ENCODE measurements around the gene CSGALNACT2. TPM values are rescaled to one million over a fixed set of nuclear protein-coding genes. Genes with fewer than 3 reads are reported as not detected.

CSGALNACT2 gene
- total and polyA plus RNA-seq, 10 of the 15 experiments (the other 5 are each of a cell fraction or from before 2014, with no cell fraction given), result 2.5 to 12.6 (median 8.7) TPM

- POLR2A ChIA-PET, result no interaction called here
Measured at GRCh38 chr10:43167498-43167889, 29.2 kb downstream of the CSGALNACT2 start.

More at GRCh38 chr10:43167498-43167889, 29.2 kb downstream of the CSGALNACT2 start:
- RAD21 ChIA-PET (ENCODE audit: unreplicated experiment), result no interaction called here
- DNase-seq (ENCODE audit: low read depth, low spot score) (no peak), FAIRE-seq (no peak), ATAC-seq (no peak)
- in situ Hi-C loops (cut with MboI) (loop anchor here (25.0 kb wide), 1 partner anchor 1795 kb away; the partner anchor contains the start of gene RASSF4), intact Hi-C loops (cut with micrococcal nuclease; ENCODE audit: unreplicated experiment) (no loop called here)
- Histone ChIP-seq H3K79me2 (ENCODE audit: control insufficient read depth, insufficient read depth, low read length) (no peaks in the 10 kb centered on the region), H3K4me2 (ENCODE audit: control insufficient read depth, insufficient read depth) (no peak overlapping the region), H2AFZ (ENCODE audit: control insufficient read depth, low read depth, low read length) (no peak overlapping the region), H3K36me3 (ENCODE audit: control insufficient read depth in 2 of 2, insufficient read depth in 2 of 2, low read length in 1 of 2) (peaks cover 4 to 5% of the 10 kb centered on the region in 2 experiments; a peak in 3 of 4 replicates), H3K9ac (ENCODE audit: control insufficient read depth, insufficient read depth, low read length) (no peak overlapping the region), H3K4me1 (ENCODE audit: control insufficient read depth, insufficient read depth, low read length) (peaks cover 10% of the 10 kb centered on the region), H4K20me1 (ENCODE audit: control insufficient read depth, insufficient read depth) (no peaks in the 10 kb centered on the region), H3K4me3 (no peak overlapping the region), H3K27ac (ENCODE audit: control insufficient read depth, insufficient read depth) (peak overlapping the region; percentile 40; the same call in 1 of the 2 replicates), H3K27me3 (replicated peaks in 1 of 2; ENCODE audit: control insufficient read depth in 2 of 2, insufficient read depth in 2 of 2, low read length in 1 of 2) (no peaks in the 10 kb centered on the region), H3K9me3 (replicated peaks; ENCODE audit: control insufficient read depth, insufficient read depth, low read length) (no peaks in the 10 kb centered on the region)
- CTCF ChIA-PET, result interaction anchor here (1.0 to 1.4 kb wide), 3 partner anchors 28 to 38 kb away, joined by 3 to 6 read pairs (median 3); partner anchors contain the start of gene CSGALNACT2
- SMC1A ChIA-PET (ENCODE audit: uncharacterized antibody, unreplicated experiment), result interaction anchor here (0.6 to 1.9 kb wide), 5 partner anchors 9 to 27 kb away, joined by 3 to 5 read pairs (median 3); no protein-coding TSS in a partner anchor
- WGBS (ENCODE audit: insufficient coverage, insufficient replicate concordance, low lambda C conversion rate, missing lambda C conversion rate), result 95% methylated on average over 2 of the region's 2 CpGs
- BruUV-seq (replicated peaks), result no TSS peak
- TF ChIP-seq TCF12 (IDR thresholded peaks at IDR 0.05; ENCODE audit: low read depth, low read length) (no peak), NR2F1 (conservative IDR thresholded peaks at IDR 0.05) (no peak), LARP7 (IDR thresholded peaks at IDR 0.05) (no peak), STAT1 (conservative IDR thresholded peaks at IDR 0.05) (no peak), ZBTB40 (IDR thresholded peaks at IDR 0.05; ENCODE audit: borderline replicate concordance) (no peak), JUNB (IDR thresholded peaks at IDR 0.05) (no peak), ZNF207 (IDR thresholded peaks at IDR 0.05; ENCODE audit: borderline replicate concordance) (no peak), RELA (IDR thresholded peaks at IDR 0.05; ENCODE audit: borderline replicate concordance, partially characterized antibody) (no peak), WRNIP1 (IDR thresholded peaks at IDR 0.05; ENCODE audit: borderline replicate concordance, low read depth, low read length) (no peak)
